ENCODE results near the gene KIF22. TPM values are rescaled to one million over a fixed set of nuclear protein-coding genes. Genes with fewer than 3 reads are reported as not detected.

KIF22 gene
- polyA plus RNA-seq, 1 of the 3 experiments (the other 2 are of a cell fraction) = 64.1 TPM

GRCh38 chr16:29811896-29812665 is 21.5 kb downstream of the KIF22 start, which contains the start of gene PRRT2:
PRRT2 (plus strand) TSS chr16:29812193; CDS start chr16:29813055, 862 bp downstream.
- 4% methylated on average over 34 of the region's 69 CpGs for WGBS (ENCODE audit: low lambda C conversion rate)
- peak within 1 kb of the TSS; percentile 68 to 80 for H3K4me3 ChIP-seq (ENCODE audit: low read depth in 2 of 2, low read length in 1 of 2)
- H3K4me1 ChIP-seq (ENCODE audit: control insufficient read depth in 1 of 2, insufficient read depth in 2 of 2, low read depth in 1 of 2, low read length in 1 of 2) = peaks cover 47 to 73% of the 10 kb centered on the region in 2 experiments
- ChIA-PET CTCF (interaction anchor here (1.0 to 3.1 kb wide), 8 partner anchors 9 to 220 kb away, joined by 3 to 14 read pairs (median 4); partner anchors contain the start of genes ASPHD1, SEZ6L2 and TLCD3B), POLR2A (interaction anchor here (1.2 kb wide), 1 partner anchor 8 kb away, joined by 4 read pairs; the partner anchor contains the start of gene MVP)
- no peaks in the 10 kb centered on the region for H3K9me3 ChIP-seq
- H3K27me3 ChIP-seq (ENCODE audit: insufficient read depth) = no peaks in the 10 kb centered on the region
- TF ChIP-seq IRF3 (IDR thresholded peaks at IDR 0.05; ENCODE audit: low read depth, low read length) = no peak
- TF ChIP-seq NFIC (IDR thresholded peaks at IDR 0.05; ENCODE audit: borderline replicate concordance) = no peak
- no peak; the same call in 1 of the 2 replicates for TF ChIP-seq POLR2AphosphoS5 (IDR thresholded peaks at IDR 0.05; ENCODE audit: low read depth, low read length)
- peak; percentile 70 for TF ChIP-seq REST (IDR thresholded peaks at IDR 0.05; ENCODE audit: low read depth, low read length)
- TF ChIP-seq CHD2 (IDR thresholded peaks at IDR 0.05; ENCODE audit: low read length, partially characterized antibody) = no peak
- TF ChIP-seq SIN3A (IDR thresholded peaks at IDR 0.05; ENCODE audit: borderline replicate concordance, low read depth, low read length) = no peak; the same call in 1 of the 2 replicates
- TF ChIP-seq MXI1 (IDR thresholded peaks at IDR 0.05; ENCODE audit: low read depth, low read length) = no peak; the same call in 1 of the 2 replicates
- H2AFZ ChIP-seq (ENCODE audit: low read depth) = peak within 1 kb of the TSS; percentile 72; the same call in 1 of the 2 replicates
- H3K79me2 ChIP-seq (ENCODE audit: insufficient read depth) = peaks cover 75% of the 10 kb centered on the region
- peak within 1 kb of the TSS; percentile 97 for H3K4me2 ChIP-seq
- peak within 1 kb of the TSS; percentile 87 to 97 for H3K27ac ChIP-seq (ENCODE audit: low read depth in 2 of 2, low read length in 1 of 2)
- peaks cover 13 to 18% of the 10 kb centered on the region in 2 experiments for H3K36me3 ChIP-seq (replicated peaks in 1 of 2; ENCODE audit: control insufficient read depth in 1 of 2, insufficient read depth in 2 of 2, low read length in 1 of 2)
- H3K9ac ChIP-seq = peak within 1 kb of the TSS; percentile 80
- H3K9me2 ChIP-seq = no peaks in the 10 kb centered on the region
- H4K20me1 ChIP-seq (ENCODE audit: insufficient read depth) = peaks cover 15% of the 10 kb centered on the region
- peaks cover 48% of the 10 kb centered on the region for H3F3A ChIP-seq (replicated peaks; ENCODE audit: insufficient read depth)
- peak; percentile 86 for DNase-seq

All from SK-N-SH (cell line).